ENCODE measurements around the gene ST14.

ST14 gene

DNA sequence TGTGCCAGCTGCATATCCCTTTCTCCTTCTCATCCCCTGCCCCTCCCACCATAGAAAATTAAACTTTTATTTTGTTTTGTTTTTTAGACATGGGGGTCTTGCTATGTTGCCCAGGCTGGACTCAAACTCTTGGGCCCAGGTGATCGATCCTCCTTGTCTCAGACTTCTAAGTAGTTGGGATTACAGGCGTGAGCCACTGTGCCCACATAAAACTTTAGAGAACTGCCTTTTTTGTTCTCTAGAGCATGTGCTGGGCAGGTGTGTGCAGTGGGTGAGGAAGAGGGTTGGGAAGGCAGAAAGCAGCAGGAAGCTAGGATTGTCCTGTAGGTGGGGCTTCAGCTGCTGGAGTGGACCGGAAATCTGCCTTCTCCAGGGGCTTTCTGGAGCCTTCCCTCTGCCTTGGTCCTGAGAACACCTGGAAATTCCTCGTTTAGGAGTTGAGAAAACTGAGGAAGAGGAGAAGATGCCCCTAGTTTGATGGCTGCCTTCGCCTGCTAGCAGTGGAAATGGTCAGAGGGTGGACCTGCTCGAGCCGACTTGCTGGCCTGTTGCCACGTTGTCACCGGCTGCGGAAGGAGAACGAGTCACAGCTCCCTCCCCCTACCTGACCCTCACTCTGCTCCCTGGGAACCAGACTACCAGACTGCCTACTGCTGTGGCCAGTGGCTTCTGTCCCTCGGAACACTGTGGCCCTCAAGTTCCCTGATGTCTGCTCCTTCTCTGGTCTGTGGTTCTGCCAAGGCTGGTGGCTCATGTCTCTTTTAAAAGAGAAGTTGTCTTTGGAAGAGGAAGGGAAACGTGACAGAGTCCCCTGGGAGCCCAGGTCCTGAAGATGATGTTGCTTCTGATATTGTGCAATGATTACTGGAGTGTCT lies 4.0 kb downstream of the ST14 start:
- no peak for TF ChIP-seq POLR2AphosphoS5 (IDR thresholded peaks at IDR 0.05; ENCODE audit: low read depth, low read length)
- no peak for TF ChIP-seq SIN3A (IDR thresholded peaks at IDR 0.05; ENCODE audit: borderline replicate concordance, insufficient read depth, low read length)
- TF ChIP-seq REST (IDR thresholded peaks at IDR 0.05; ENCODE audit: insufficient read depth in 1 of 2, low read depth in 2 of 2, low read length in 2 of 2) = no peak
- no peak for TF ChIP-seq TAF1 (IDR thresholded peaks at IDR 0.05; ENCODE audit: borderline replicate concordance, insufficient read depth, low read length)
- no peak for TF ChIP-seq FOXP2 (optimal IDR thresholded peaks at IDR 0.05; ENCODE audit: borderline replicate concordance, extremely low read depth, extremely low read length, insufficient read depth)

DNA sequence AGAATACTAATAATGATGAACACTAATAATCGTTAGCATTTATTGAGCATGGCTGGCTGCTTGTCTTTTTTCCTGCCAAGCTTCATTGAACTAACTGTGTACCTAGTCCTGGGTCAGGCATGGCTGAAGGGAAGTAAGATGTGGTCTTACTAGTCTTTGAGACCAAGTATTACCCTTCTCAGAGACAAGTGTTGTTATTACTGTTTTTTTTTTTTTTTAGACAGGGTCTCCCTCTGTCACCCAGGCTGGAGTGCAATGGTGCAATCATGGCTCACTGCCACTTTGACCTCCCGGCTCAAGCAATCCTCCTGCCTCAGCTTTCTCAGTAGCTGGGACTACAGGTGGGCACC lies 4.6 kb downstream of the ST14 start:
- TF ChIP-seq REST (IDR thresholded peaks at IDR 0.05; ENCODE audit: insufficient read depth in 1 of 2, low read depth in 2 of 2, low read length in 2 of 2) (no peak), SIN3A (IDR thresholded peaks at IDR 0.05; ENCODE audit: borderline replicate concordance, insufficient read depth, low read length) (no peak), TAF1 (IDR thresholded peaks at IDR 0.05; ENCODE audit: borderline replicate concordance, insufficient read depth, low read length) (no peak), FOXP2 (optimal IDR thresholded peaks at IDR 0.05; ENCODE audit: borderline replicate concordance, extremely low read depth, extremely low read length, insufficient read depth) (no peak), POLR2AphosphoS5 (IDR thresholded peaks at IDR 0.05; ENCODE audit: low read depth, low read length) (no peak)

- no peak for TF ChIP-seq SIN3A (IDR thresholded peaks at IDR 0.05; ENCODE audit: borderline replicate concordance, insufficient read depth, low read length)
- TF ChIP-seq POLR2AphosphoS5 (IDR thresholded peaks at IDR 0.05; ENCODE audit: low read depth, low read length) = no peak
- TF ChIP-seq REST (IDR thresholded peaks at IDR 0.05; ENCODE audit: insufficient read depth in 1 of 2, low read depth in 2 of 2, low read length in 2 of 2) = no peak
- no peak for TF ChIP-seq FOXP2 (optimal IDR thresholded peaks at IDR 0.05; ENCODE audit: borderline replicate concordance, extremely low read depth, extremely low read length, insufficient read depth)
- TF ChIP-seq TAF1 (IDR thresholded peaks at IDR 0.05; ENCODE audit: borderline replicate concordance, insufficient read depth, low read length) = no peak
Measured at GRCh38 chr11:130165601-130166456, 6.2 kb downstream of the ST14 start.

DNA sequence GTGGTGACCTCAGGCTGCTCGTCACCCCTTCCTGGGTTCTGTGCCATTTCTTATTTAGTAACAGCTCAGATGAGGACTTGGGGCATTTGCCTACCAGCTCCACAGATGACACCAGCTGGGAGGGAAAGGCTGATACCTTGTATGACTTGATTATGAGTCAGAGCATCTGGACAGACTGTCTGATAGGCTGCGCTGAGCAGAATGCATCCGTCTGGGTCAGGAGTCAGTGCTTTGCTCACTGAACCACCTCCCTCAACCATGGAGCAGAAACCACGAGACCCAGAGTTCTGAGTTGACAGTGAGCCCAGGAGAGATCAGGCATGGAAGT lies 6.8 kb downstream of the ST14 start:
- TF ChIP-seq REST (IDR thresholded peaks at IDR 0.05; ENCODE audit: insufficient read depth in 1 of 2, low read depth in 2 of 2, low read length in 2 of 2) (no peak), POLR2AphosphoS5 (IDR thresholded peaks at IDR 0.05; ENCODE audit: low read depth, low read length) (no peak), TAF1 (IDR thresholded peaks at IDR 0.05; ENCODE audit: borderline replicate concordance, insufficient read depth, low read length) (no peak), SIN3A (IDR thresholded peaks at IDR 0.05; ENCODE audit: borderline replicate concordance, insufficient read depth, low read length) (no peak), FOXP2 (optimal IDR thresholded peaks at IDR 0.05; ENCODE audit: borderline replicate concordance, extremely low read depth, extremely low read length, insufficient read depth) (no peak)
